H1 (cell line): ENCODE measurements around the gene TACC2.

Source experiments
- CEBPB ChIP-seq: IDR thresholded peaks from 2 replicates; pipeline ENCODE4 v1.6.1; 2012; ENCODE audit warnings: low read depth, low read length
- CHD1 ChIP-seq: IDR thresholded peaks from 2 replicates; pipeline ENCODE4 v1.6.1; 2012; ENCODE audit warnings: low read depth, low read length, improper control_type of control experiment
- CHD2 ChIP-seq: IDR thresholded peaks from 2 replicates; pipeline ENCODE4 v1.6.1; 2012; ENCODE audit warnings: low read length, improper control_type of control experiment
- CTCF ChIP-seq, 3 experiments: IDR thresholded peaks; 1 replicate in 2 of 3; 2 replicates in 1 of 3; pipeline versions ENCODE4 v1.5.1 to v1.6.1; 2011; ENCODE audit warnings: low read length in 3 of 3, mild to moderate bottlenecking in 3 of 3, inconsistent platforms in 2 of 3, low read depth in 1 of 3, moderate library complexity in 1 of 3; ENCODE audit not compliant: insufficient read depth in 1 of 3; ENCODE audit errors: control extremely low read depth in 1 of 3
- EP300 ChIP-seq, 2 experiments: IDR thresholded peaks; 1 replicate in 1 of 2; 2 replicates in 1 of 2; pipeline ENCODE4 v1.6.1; 2011 to 2012; ENCODE audit warnings: low read depth in 2 of 2, low read length in 2 of 2, mild to moderate bottlenecking in 2 of 2, borderline replicate concordance in 1 of 2, inconsistent platforms in 1 of 2, moderate library complexity in 1 of 2
- EZH2 ChIP-seq: fragments of 200-600 bp; sonication (generic); IDR thresholded peaks from 2 replicates; pipeline ENCODE4 v1.7.1; 2012; ENCODE audit warnings: low read depth, mild to moderate bottlenecking, moderate library complexity, low read length, inconsistent platforms; ENCODE audit not compliant: severe bottlenecking
- JUND ChIP-seq: IDR thresholded peaks from 2 replicates; pipeline ENCODE4 v1.6.1; 2011; ENCODE audit warnings: mild to moderate bottlenecking, improper control_type of control experiment, low read length
- MAX ChIP-seq: IDR thresholded peaks from 2 replicates; pipeline ENCODE4 v1.6.1; 2012; ENCODE audit warnings: inconsistent platforms
- POLR2A ChIP-seq, 2 experiments: IDR thresholded peaks; 1 replicate in 1 of 2; 2 replicates in 1 of 2; pipeline ENCODE4 v1.6.1; 2011; ENCODE audit warnings: low read depth in 2 of 2, low read length in 2 of 2, mild to moderate bottlenecking in 2 of 2; ENCODE audit errors: control extremely low read depth in 1 of 2
- POLR2AphosphoS5 ChIP-seq: IDR thresholded peaks from 2 replicates; pipeline ENCODE4 v1.6.1; 2011; ENCODE audit warnings: low read depth, low read length
- SIX5 ChIP-seq: IDR thresholded peaks from 2 replicates; pipeline ENCODE4 v1.6.1; 2011; ENCODE audit warnings: mild to moderate bottlenecking, low read depth, low read length
- TAF1 ChIP-seq: IDR thresholded peaks from 2 replicates; pipeline ENCODE4 v1.6.1; 2011; ENCODE audit warnings: mild to moderate bottlenecking, low read depth, low read length
- USF2 ChIP-seq: IDR thresholded peaks from 2 replicates; pipeline ENCODE4 v1.6.1; 2011; ENCODE audit warnings: low read length, improper control_type of control experiment
- ZNF274 ChIP-seq: IDR thresholded peaks from 2 replicates; pipeline ENCODE4 v1.7.0; 2012; ENCODE audit warnings: low read length, borderline replicate concordance; ENCODE audit errors: extremely low read depth

- no peak for TF ChIP-seq CTCF (IDR thresholded peaks at IDR 0.05; ENCODE audit: control extremely low read depth in 1 of 3, insufficient read depth in 1 of 3, low read depth in 1 of 3, low read length in 3 of 3)
- no peak for TF ChIP-seq EP300 (IDR thresholded peaks at IDR 0.05; ENCODE audit: borderline replicate concordance in 1 of 2, low read depth in 2 of 2, low read length in 2 of 2)
- no peak for TF ChIP-seq JUND
- peak in 1 of 2 experiments; percentile 52; a peak in 1 of 3 replicates for TF ChIP-seq POLR2A (IDR thresholded peaks at IDR 0.05; ENCODE audit: control extremely low read depth in 1 of 2, low read depth in 2 of 2, low read length in 2 of 2)
- TF ChIP-seq ZNF274, result no peak
- TF ChIP-seq CHD1, result no peak
- TF ChIP-seq MAX, result no peak
- no peak for TF ChIP-seq USF2
- no peak for TF ChIP-seq EZH2
- TF ChIP-seq TAF1, result no peak
- TF ChIP-seq CHD2, result no peak
- TF ChIP-seq CEBPB, result peak; percentile 54; the same call in 1 of the 2 replicates
- no peak for TF ChIP-seq SIX5
- 0 out of 2 replicates have a peak, but pooled peaks have one; percentile 35 for TF ChIP-seq POLR2AphosphoS5
Measured at GRCh38 chr10:122126763-122127659, 138.0 kb downstream of the TACC2 start.
